GM21528 (cell line): ENCODE results near the gene TMEM255B.
"Not testable (repeated sequence)": the region's sequence is repeated elsewhere in the genome, so short reads cannot be mapped to it uniquely, and the experiment has no call there.

Source experiments
- ATAC-seq: cut with Tn5 transposase; IDR thresholded peaks from one replicate; pipeline ENCODE4 v1.9.1; 2021; ENCODE audit warnings: mild to moderate bottlenecking, moderate library complexity; ENCODE audit not compliant: unreplicated experiment, low FRiP score

The TMEM255B gene

GRCh38 chr13:113748101-113748861, 10.7 kb upstream of the TMEM255B start:
- ATAC-seq = no peak

- no peak for ATAC-seq
Measured at GRCh38 chr13:113748862-113749451, 10.1 kb upstream of the TMEM255B start.

GRCh38 chr13:113749507-113749906, 9.5 kb upstream of the TMEM255B start:
- no peak for ATAC-seq

- no peak for ATAC-seq
Measured at GRCh38 chr13:113749967-113750366, 9.1 kb upstream of the TMEM255B start.

GRCh38 chr13:113750554-113751399, 8.2 kb upstream of the TMEM255B start:
- no peak for ATAC-seq

- no peak for ATAC-seq
Measured at GRCh38 chr13:113751491-113751890, 7.5 kb upstream of the TMEM255B start.

GRCh38 chr13:113752211-113752986, 6.6 kb upstream of the TMEM255B start:
- ATAC-seq = not testable (repeated sequence)

- no peak for ATAC-seq
Measured at GRCh38 chr13:113753171-113753570, 5.9 kb upstream of the TMEM255B start.

GRCh38 chr13:113754242-113754641, 4.8 kb upstream of the TMEM255B start:
- ATAC-seq = no peak

GRCh38 chr13:113754691-113755090, 4.3 kb upstream of the TMEM255B start:
- ATAC-seq = no peak

- no peak for ATAC-seq
Measured at GRCh38 chr13:113756441-113757097, 2.5 kb upstream of the TMEM255B start.

GRCh38 chr13:113759525-113760137, 605 bp downstream of the TMEM255B start:
- no peak for ATAC-seq

- ATAC-seq = no peak
Measured at GRCh38 chr13:113761136-113761535, 2.1 kb downstream of the TMEM255B start.

GRCh38 chr13:113762075-113762474, 3.0 kb downstream of the TMEM255B start:
- no peak for ATAC-seq

- no peak for ATAC-seq
Measured at GRCh38 chr13:113762538-113762937, 3.5 kb downstream of the TMEM255B start.

- no peak for ATAC-seq
Measured at GRCh38 chr13:113763254-113763653, 4.2 kb downstream of the TMEM255B start.

GRCh38 chr13:113763961-113764792, 5.2 kb downstream of the TMEM255B start:
- ATAC-seq = no peak

- ATAC-seq = no peak
Measured at GRCh38 chr13:113764793-113765563, 6.0 kb downstream of the TMEM255B start.
